B cell (primary cell): Measurements from ENCODE around the gene GHSR. TPM values are rescaled to one million over a fixed set of nuclear protein-coding genes. Genes with fewer than 3 reads are reported as not detected.

Source experiments
- ATAC-seq: fragments of 200-7000 bp; cut with Tn5 transposase; one replicate; pipeline ENCODE4 v1.10.0; 2021; ENCODE audit warnings: low read depth, mild to moderate bottlenecking, moderate number of reproducible peaks, moderate library complexity
- CTCF ChIA-PET: fragments of 350-600 bp; sonication (Branson Sonifier 250); formaldehyde crosslinking; loops from one replicate; lab custom pipeline; 2021; ENCODE audit warnings: antibody characterized with exemption, inconsistent platforms; lab: Charles Lee
- POLR2A ChIA-PET: fragments of 350-600 bp; sonication (Branson Sonifier 250); formaldehyde crosslinking; loops from one replicate; lab custom pipeline; 2021; ENCODE audit warnings: antibody characterized with exemption; lab: Charles Lee
- DNase-seq: peaks from one replicate; pipeline ENCODE4 v3.0.0; 2013
- H2AFZ ChIP-seq: 2 replicates; pipeline ENCODE4 v1.6.1; 2012; ENCODE audit warnings: mild to moderate bottlenecking, low read depth, low read length; ENCODE audit not compliant: insufficient read depth, poor library complexity, severe bottlenecking
- H3K27ac ChIP-seq, 2 donors: 1 replicate in 1 of 2; 2 replicates in 1 of 2; pipeline ENCODE4 v1.5.1; 2012 to 2013; ENCODE audit warnings: low read length in 2 of 2, mild to moderate bottlenecking in 2 of 2, moderate library complexity in 1 of 2
- H3K27me3 ChIP-seq, 4 experiments: fragments of 200-600 bp in 1 of 4; sonication (generic) in 1 of 4; replicated peaks in 1 of 4; 1 replicate in 2 of 4; 2 replicates in 2 of 4; pipeline versions ENCODE4 v1.6.1 to v1.7.0; 2013 to 2016; ENCODE audit warnings: low read length in 3 of 4, mild to moderate bottlenecking in 2 of 4, mixed read lengths in 1 of 4, moderate library complexity in 1 of 4; ENCODE audit not compliant: insufficient read depth in 4 of 4, control insufficient read depth in 3 of 4; ENCODE audit errors: control extremely low read depth in 1 of 4
- H3K36me3 ChIP-seq, 2 experiments: replicated peaks in 1 of 2; 1 replicate in 1 of 2; 2 replicates in 1 of 2; pipeline versions ENCODE4 v1.6.1 to v1.7.1; 2013; ENCODE audit warnings: low read length in 1 of 2; ENCODE audit not compliant: insufficient read depth in 2 of 2, control insufficient read depth in 1 of 2; ENCODE audit errors: control extremely low read depth in 1 of 2, extremely low read depth in 1 of 2
- H3K4me1 ChIP-seq, 2 donors: fragments of 200-600 bp in 1 of 2; sonication (generic) in 1 of 2; 1 replicate in 1 of 2; 2 replicates in 1 of 2; pipeline versions ENCODE4 v1.5.1 to v1.6.1; 2013 to 2017; ENCODE audit warnings: low read length in 2 of 2; ENCODE audit not compliant: control insufficient read depth in 2 of 2, insufficient read depth in 2 of 2
- H3K4me2 ChIP-seq: replicated peaks from 2 replicates; pipeline ENCODE3; 2012; ENCODE audit warnings: mild to moderate bottlenecking, low read depth, low read length; ENCODE audit not compliant: poor library complexity, severe bottlenecking
- H3K4me3 ChIP-seq, 5 experiments: fragments of 200-600 bp in 1 of 5; sonication (generic) in 1 of 5; 1 replicate in 3 of 5; 2 replicates in 2 of 5; pipeline versions ENCODE4 v1.5.1 to v1.7.0; 2011 to 2016; ENCODE audit warnings: low read length in 4 of 5, mild to moderate bottlenecking in 4 of 5, low read depth in 2 of 5, control low read depth in 1 of 5, moderate library complexity in 1 of 5; ENCODE audit not compliant: insufficient read depth in 1 of 5; ENCODE audit errors: control extremely low read depth in 1 of 5, extremely low read depth in 1 of 5
- H3K79me2 ChIP-seq: fragments of 200-600 bp; sonication (generic); one replicate; pipeline ENCODE4 v1.6.0; 2016; ENCODE audit warnings: low read length; ENCODE audit not compliant: control insufficient read depth, insufficient read depth
- H3K9ac ChIP-seq: fragments of 200-600 bp; sonication (generic); 2 replicates; pipeline ENCODE4 v1.6.1; 2017; ENCODE audit warnings: mild to moderate bottlenecking, low read length, moderate library complexity
- H3K9me3 ChIP-seq, 3 donors: one replicate each; pipeline versions ENCODE4 v1.6.1 to v1.7.1; 2013; ENCODE audit warnings: low read length in 2 of 3; ENCODE audit not compliant: control insufficient read depth in 2 of 3, insufficient read depth in 1 of 3; ENCODE audit errors: control extremely low read depth in 1 of 3
- H4K20me1 ChIP-seq: 2 replicates; pipeline ENCODE4 v1.6.0; 2012; ENCODE audit warnings: mild to moderate bottlenecking, low read length; ENCODE audit not compliant: insufficient read depth, control insufficient read depth, poor library complexity, severe bottlenecking
- H3K27ac Mint-ChIP-seq: one replicate; pipeline ENCODE4 v1.8.0; 2021; ENCODE audit warnings: mixed read lengths
- H3K27me3 Mint-ChIP-seq: one replicate; pipeline ENCODE4 v1.8.0; 2021; ENCODE audit warnings: mixed read lengths
- H3K4me1 Mint-ChIP-seq: one replicate; pipeline ENCODE4 v1.8.0; 2021; ENCODE audit warnings: mixed read lengths
- H3K4me3 Mint-ChIP-seq: one replicate; pipeline ENCODE4 v1.8.0; 2021; ENCODE audit warnings: mixed read lengths
- H3K9me3 Mint-ChIP-seq: one replicate; pipeline ENCODE4 v1.8.0; 2022; ENCODE audit warnings: mixed read lengths; ENCODE audit not compliant: insufficient read depth
- CTCF ChIP-seq: fragments of 200-600 bp; IDR thresholded peaks from one replicate; pipeline ENCODE4 v1.8.0; 2022; ENCODE audit warnings: antibody characterized with exemption, mild to moderate bottlenecking
- EZH2 ChIP-seq: IDR thresholded peaks from 2 replicates; pipeline ENCODE4 v1.6.1; 2012; ENCODE audit warnings: borderline replicate concordance, low read depth, mild to moderate bottlenecking, moderate library complexity, low read length; ENCODE audit not compliant: insufficient read depth, poor library complexity, severe bottlenecking
- WGBS: methylation state at CpG from one replicate; pipeline ENCODE4 v1.1.5; 2013; ENCODE audit warnings: missing lambda C conversion rate; ENCODE audit not compliant: insufficient coverage; 5-methylcytosine and 5-hydroxymethylcytosine counted together
- intact Hi-C: fragments of 100-400 bp; cut with micrococcal nuclease; formaldehyde crosslinking; loops from one replicate; pipeline ENCODE4 v1.10.0; 2022
- polyA plus RNA-seq: library from polyadenylated mRNA; depleted of rRNA; stranded (reverse); fragments of >200 nt; gene quantifications from 2 replicates; pipeline ENCODE4 v1.2.3, GENCODE V29; 2012
- total RNA-seq, 2 donors: library from RNA; stranded (reverse); fragments of 120-200 nt in 1 of 2; gene quantifications; 1 replicate in 1 of 2; 2 replicates in 1 of 2; pipeline versions ENCODE4 v1.2.3 to v1.2.4, GENCODE V29; 2013 to 2022

The GHSR gene
- total and polyA plus RNA-seq, 2 donors (not counting 1 experiment from before 2014, with no cell fraction given), result not detected

GRCh38 chr3:172444821-172445220 lies 3.4 kb downstream of the GHSR start:
- ChIA-PET POLR2A (no interaction called here), CTCF (interaction anchor here (1.2 kb wide), 1 partner anchor 14 kb away, joined by 3 read pairs; no protein-coding TSS in a partner anchor)
- Mint-ChIP-seq H3K4me1 (peaks cover 18% of the 10 kb centered on the region), H3K27ac (no peak overlapping the region), H3K27me3 (peaks cover 59% of the 10 kb centered on the region), H3K9me3 (no peaks in the 10 kb centered on the region), H3K4me3 (no peak overlapping the region)
- no peak overlapping the region for H3K4me2 ChIP-seq
- TF ChIP-seq EZH2, result no peak
- no peak for TF ChIP-seq CTCF
- H3K4me1 ChIP-seq, result peaks cover 7 to 28% of the 10 kb centered on the region in 2 donors
- intact Hi-C loops, result no loop called here
- no peaks in the 10 kb centered on the region for H4K20me1 ChIP-seq
- no peak overlapping the region for H2AFZ ChIP-seq
- H3K9ac ChIP-seq, result no peak overlapping the region
- no peaks in the 10 kb centered on the region for H3K79me2 ChIP-seq
- peaks cover 0 to 22% (median 1%) of the 10 kb centered on the region in 3 donors for H3K9me3 ChIP-seq
- 94% methylated on average over 5 of the region's 6 CpGs for WGBS
- H3K27me3 ChIP-seq, result peaks cover 0 to 30% (median 24%) of the 10 kb centered on the region in 4 experiments
- H3K27ac ChIP-seq, result no peak overlapping the region
- H3K4me3 ChIP-seq, result no peak overlapping the region
- no peak for ATAC-seq
- no peaks in the 10 kb centered on the region for H3K36me3 ChIP-seq
- no peak for DNase-seq

GRCh38 chr3:172442606-172443005 lies 5.7 kb downstream of the GHSR start:
- no CpG with 5 or more reads among the region's 1 CpG for WGBS

More at GRCh38 chr3:172442606-172443005, 5.7 kb downstream of the GHSR start:
- no peak overlapping the region for H3K9ac ChIP-seq
- ATAC-seq (no peak), DNase-seq (no peak)
- Mint-ChIP-seq H3K27me3 (peaks cover 48% of the 10 kb centered on the region), H3K27ac (no peak overlapping the region), H3K4me3 (no peak overlapping the region), H3K4me1 (peaks cover 7% of the 10 kb centered on the region), H3K9me3 (no peaks in the 10 kb centered on the region)
- H3K27me3 ChIP-seq, result peaks cover 0 to 24% (median 7%) of the 10 kb centered on the region in 4 experiments
- peaks cover 0 to 3% (median 1%) of the 10 kb centered on the region in 3 donors for H3K9me3 ChIP-seq
- ChIA-PET CTCF (no interaction called here), POLR2A (no interaction called here)
- intact Hi-C loops, result no loop called here
- H3K4me1 ChIP-seq, result peaks cover 0 to 10% of the 10 kb centered on the region in 2 donors
- H3K4me3 ChIP-seq, result no peak overlapping the region
- no peak overlapping the region for H3K4me2 ChIP-seq
- no peaks in the 10 kb centered on the region for H4K20me1 ChIP-seq
- no peak for TF ChIP-seq CTCF
- no peak for TF ChIP-seq EZH2
- H3K36me3 ChIP-seq, result no peaks in the 10 kb centered on the region
- H3K79me2 ChIP-seq, result no peaks in the 10 kb centered on the region
- H3K27ac ChIP-seq, result no peak overlapping the region
- H2AFZ ChIP-seq, result no peak overlapping the region
